Effector memory CD8-positive, alpha-beta T cell (primary cell): Measurements from ENCODE around the gene PITX3.
A peak's percentile ranks its signal among the peaks of the same experiment; 100 is the strongest.
"Not testable (repeated sequence)": the region's sequence is repeated elsewhere in the genome, so short reads cannot be mapped to it uniquely, and the experiment has no call there.

Source experiments
- ATAC-seq: fragments of 150-1000 bp; cut with Tn5 transposase; replicated peaks from 2 replicates; pipeline ENCODE4 v1.10.0; 2021; ENCODE audit warnings: mild to moderate bottlenecking, moderate library complexity
- DNase-seq, 3 experiments: peaks; one replicate each; pipeline ENCODE4 v3.0.0; 2021
- H3K27ac Mint-ChIP-seq, 2 donors: one replicate each; pipeline ENCODE4 v1.8.0; 2022; ENCODE audit warnings: mild to moderate bottlenecking in 2 of 2, mixed read lengths in 2 of 2, moderate library complexity in 2 of 2
- H3K27me3 Mint-ChIP-seq, 2 donors: one replicate each; pipeline ENCODE4 v1.8.0; 2022; ENCODE audit warnings: mixed read lengths in 2 of 2
- H3K36me3 Mint-ChIP-seq: one replicate; pipeline ENCODE4 v1.8.0; 2022; ENCODE audit warnings: mild to moderate bottlenecking, moderate library complexity, mixed read lengths; ENCODE audit not compliant: insufficient read depth
- H3K4me1 Mint-ChIP-seq, 2 donors: one replicate each; pipeline ENCODE4 v1.8.0; 2022; ENCODE audit warnings: low read depth in 2 of 2, mixed read lengths in 2 of 2
- H3K4me3 Mint-ChIP-seq, 2 donors: one replicate each; pipeline ENCODE4 v1.8.0; 2022; ENCODE audit warnings: mild to moderate bottlenecking in 2 of 2, mixed read lengths in 2 of 2, moderate library complexity in 2 of 2
- H3K9me3 Mint-ChIP-seq, 2 donors: one replicate each; pipeline ENCODE4 v1.8.0; 2022; ENCODE audit warnings: mixed read lengths in 2 of 2

PITX3 gene

GRCh38 chr10:102274062-102274461 is 32.8 kb upstream of the PITX3 start:
- peaks cover 11 to 24% of the 10 kb centered on the region in 2 donors for H3K4me1 Mint-ChIP-seq
- no peak for DNase-seq
- no peak for ATAC-seq
- no peak overlapping the region for H3K4me3 Mint-ChIP-seq
- H3K36me3 Mint-ChIP-seq = peaks cover 22% of the 10 kb centered on the region
- no peaks in the 10 kb centered on the region for H3K27me3 Mint-ChIP-seq
- H3K9me3 Mint-ChIP-seq = no peaks in the 10 kb centered on the region
- no peak overlapping the region for H3K27ac Mint-ChIP-seq

DNA sequence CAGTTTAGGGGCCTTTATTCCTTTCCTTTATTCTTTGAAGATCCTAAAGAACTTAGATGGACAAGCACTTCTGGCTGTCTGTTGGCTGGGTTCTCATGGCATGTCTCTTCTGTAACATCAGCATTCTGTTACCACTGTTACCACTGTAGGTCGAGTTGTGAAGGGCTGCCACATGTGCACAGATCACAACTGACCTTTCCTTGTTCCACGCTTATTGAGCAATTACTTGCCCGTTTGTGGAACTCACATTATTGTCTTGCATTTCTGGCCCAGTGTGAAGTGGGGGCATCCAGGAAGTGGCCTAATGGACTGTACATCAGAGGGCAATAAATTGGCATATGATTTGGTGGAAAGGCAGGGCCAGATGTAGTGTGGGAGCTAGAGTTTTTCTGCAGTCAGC is 27.7 kb upstream of the PITX3 start:
- DNase-seq (no peak), ATAC-seq (no peak)
- Mint-ChIP-seq H3K9me3 (no peaks in the 10 kb centered on the region), H3K4me3 (no peak overlapping the region), H3K36me3 (peaks cover 5% of the 10 kb centered on the region), H3K27ac (peak overlapping the region; percentile 12 to 75), H3K4me1 (peaks cover 25 to 58% of the 10 kb centered on the region in 2 donors), H3K27me3 (no peaks in the 10 kb centered on the region)

- ATAC-seq (no peak), DNase-seq (no peak)
- no peaks in the 10 kb centered on the region for H3K27me3 Mint-ChIP-seq
- H3K27ac Mint-ChIP-seq = peak overlapping the region; percentile 12 to 75
- H3K9me3 Mint-ChIP-seq = no peaks in the 10 kb centered on the region
- H3K36me3 Mint-ChIP-seq = peaks cover 5% of the 10 kb centered on the region
- no peak overlapping the region for H3K4me3 Mint-ChIP-seq
- H3K4me1 Mint-ChIP-seq = peaks cover 24 to 60% of the 10 kb centered on the region in 2 donors
Measured at GRCh38 chr10:102268375-102268888, 27.1 kb upstream of the PITX3 start.

DNA sequence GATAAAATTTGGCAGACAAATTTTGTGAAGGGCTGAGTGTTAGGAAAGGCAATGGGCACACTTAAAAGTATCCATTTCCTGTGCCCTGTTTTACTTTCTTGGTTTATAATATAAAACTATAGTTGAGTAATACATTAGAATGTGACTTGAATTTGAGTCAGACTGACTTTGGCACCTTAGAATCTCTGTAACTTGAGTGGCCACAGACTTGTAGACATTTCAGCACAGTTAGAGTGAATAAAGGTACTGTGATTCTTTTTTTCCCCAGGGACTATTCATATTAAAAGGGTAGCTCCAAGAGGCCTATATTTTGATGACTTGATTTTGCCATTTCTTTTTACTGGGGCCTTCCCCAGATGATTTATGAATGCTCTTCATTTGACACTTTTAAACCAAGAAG is 26.4 kb upstream of the PITX3 start:
- ATAC-seq = no peak
- no peaks in the 10 kb centered on the region for H3K27me3 Mint-ChIP-seq
- no peak for DNase-seq
- H3K27ac Mint-ChIP-seq = peak overlapping the region; percentile 12 to 75
- H3K4me3 Mint-ChIP-seq = no peak overlapping the region
- H3K9me3 Mint-ChIP-seq = no peaks in the 10 kb centered on the region
- H3K36me3 Mint-ChIP-seq = peaks cover 9% of the 10 kb centered on the region
- peaks cover 28 to 64% of the 10 kb centered on the region in 2 donors for H3K4me1 Mint-ChIP-seq

- H3K27ac Mint-ChIP-seq = peak overlapping the region; percentile 57 to 75
- no peaks in the 10 kb centered on the region for H3K9me3 Mint-ChIP-seq
- ATAC-seq (no peak), DNase-seq (no peak)
- H3K4me1 Mint-ChIP-seq = peaks cover 26 to 71% of the 10 kb centered on the region in 2 donors
- no peak overlapping the region for H3K4me3 Mint-ChIP-seq
- peaks cover 12% of the 10 kb centered on the region for H3K36me3 Mint-ChIP-seq
- H3K27me3 Mint-ChIP-seq = no peaks in the 10 kb centered on the region
Measured at GRCh38 chr10:102266670-102267069, 25.4 kb upstream of the PITX3 start.

DNA sequence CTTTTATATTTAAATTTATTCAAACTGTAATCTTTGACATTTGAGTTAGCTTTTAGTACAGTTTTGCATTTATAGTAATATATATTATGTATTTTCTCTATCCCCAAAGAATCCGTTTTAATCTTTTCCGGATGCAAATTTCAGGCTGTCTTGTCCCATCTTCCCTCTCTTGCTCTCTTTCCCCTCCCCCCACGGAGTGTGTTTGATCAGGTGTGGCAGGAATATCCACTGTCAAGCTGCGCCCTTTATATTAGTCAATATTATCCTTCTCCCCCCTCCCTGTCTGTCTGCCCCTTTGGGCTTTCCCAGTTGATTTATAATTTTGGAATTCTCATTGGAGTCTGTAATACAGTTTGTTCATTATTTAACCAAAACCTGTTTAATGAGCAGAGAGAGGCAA is 23.1 kb upstream of the PITX3 start:
- Mint-ChIP-seq H3K9me3 (no peaks in the 10 kb centered on the region), H3K4me1 (peaks cover 28 to 68% of the 10 kb centered on the region in 2 donors), H3K27me3 (no peaks in the 10 kb centered on the region), H3K4me3 (no peak overlapping the region), H3K36me3 (peaks cover 34% of the 10 kb centered on the region), H3K27ac (peak overlapping the region in 1 of 2 donors; percentile 61)
- ATAC-seq = no peak
- no peak for DNase-seq

- Mint-ChIP-seq H3K27ac (no peak overlapping the region), H3K9me3 (no peaks in the 10 kb centered on the region), H3K36me3 (peaks cover 46% of the 10 kb centered on the region), H3K4me1 (peaks cover 17 to 61% of the 10 kb centered on the region in 2 donors), H3K27me3 (no peaks in the 10 kb centered on the region), H3K4me3 (no peak overlapping the region)
- no peak for DNase-seq
- no peak for ATAC-seq
Measured at GRCh38 chr10:102262744-102263370, 21.5 kb upstream of the PITX3 start.

- H3K27me3 Mint-ChIP-seq = no peaks in the 10 kb centered on the region
- ATAC-seq (no peak), DNase-seq (no peak)
- no peak overlapping the region for H3K4me3 Mint-ChIP-seq
- peaks cover 15 to 55% of the 10 kb centered on the region in 2 donors for H3K4me1 Mint-ChIP-seq
- peaks cover 53% of the 10 kb centered on the region for H3K36me3 Mint-ChIP-seq
- peak overlapping the region in 1 of 2 donors; percentile 52 for H3K27ac Mint-ChIP-seq
- H3K9me3 Mint-ChIP-seq = no peaks in the 10 kb centered on the region
Measured at GRCh38 chr10:102261842-102262241, 20.5 kb upstream of the PITX3 start.

- Mint-ChIP-seq H3K4me3 (no peak overlapping the region), H3K27ac (no peak overlapping the region), H3K9me3 (no peaks in the 10 kb centered on the region), H3K27me3 (no peaks in the 10 kb centered on the region), H3K4me1 (peaks cover 11 to 48% of the 10 kb centered on the region in 2 donors), H3K36me3 (peaks cover 53% of the 10 kb centered on the region)
- DNase-seq (no peak), ATAC-seq (no peak)
Measured at GRCh38 chr10:102261196-102261595, 19.9 kb upstream of the PITX3 start.

DNA sequence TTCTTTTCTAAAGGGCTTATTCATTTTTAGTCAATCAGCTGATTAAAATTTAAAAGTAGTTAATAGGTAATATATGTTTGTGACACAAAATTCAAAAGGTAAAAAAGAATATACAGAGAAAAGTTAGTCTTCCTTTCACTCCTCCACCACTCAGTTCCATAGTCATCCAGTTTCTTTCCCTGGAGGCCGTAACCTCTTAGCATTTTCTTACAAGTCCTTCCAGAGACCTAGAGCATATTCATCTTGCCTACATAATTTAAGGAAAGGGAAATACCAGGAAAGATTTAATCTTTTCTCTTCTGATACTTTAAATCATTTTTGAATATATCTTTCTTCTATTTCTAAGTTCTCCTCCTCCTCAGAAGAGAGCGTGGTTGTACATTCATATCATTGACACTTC is 14.1 kb upstream of the PITX3 start:
- ATAC-seq = no peak
- no peaks in the 10 kb centered on the region for H3K9me3 Mint-ChIP-seq
- H3K4me1 Mint-ChIP-seq = peaks cover 1 to 26% of the 10 kb centered on the region in 2 donors
- H3K27ac Mint-ChIP-seq = peak overlapping the region in 1 of 2 donors; percentile 32
- no peak for DNase-seq
- H3K4me3 Mint-ChIP-seq = no peak overlapping the region
- no peaks in the 10 kb centered on the region for H3K27me3 Mint-ChIP-seq
- peaks cover 35% of the 10 kb centered on the region for H3K36me3 Mint-ChIP-seq

DNA sequence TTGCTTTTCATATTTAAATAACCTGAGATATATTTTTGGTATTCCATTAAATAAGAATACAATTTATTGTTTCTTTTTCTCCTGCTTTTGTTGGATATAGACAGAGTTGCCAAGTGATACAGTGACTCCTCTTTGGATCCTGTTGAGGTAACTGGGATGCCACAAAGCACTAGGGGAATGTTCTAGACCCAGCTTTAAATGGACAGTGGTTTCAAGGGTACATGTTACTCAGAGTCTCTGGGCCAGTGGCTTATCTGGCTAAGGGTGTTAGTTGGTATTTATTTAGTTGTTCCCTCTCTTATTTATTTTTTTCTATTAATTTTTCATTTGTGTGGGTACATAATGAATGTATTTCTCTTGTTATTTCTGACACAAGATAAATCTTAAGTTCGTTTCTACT is 13.1 kb upstream of the PITX3 start:
- no peak for DNase-seq
- Mint-ChIP-seq H3K36me3 (peaks cover 26% of the 10 kb centered on the region), H3K4me1 (peaks cover 1 to 26% of the 10 kb centered on the region in 2 donors), H3K9me3 (no peaks in the 10 kb centered on the region), H3K4me3 (no peak overlapping the region), H3K27ac (peak overlapping the region in 1 of 2 donors; percentile 20), H3K27me3 (no peaks in the 10 kb centered on the region)
- no peak for ATAC-seq

GRCh38 chr10:102252508-102252907 is 11.2 kb upstream of the PITX3 start:
- H3K4me1 Mint-ChIP-seq = peaks cover 7 to 25% of the 10 kb centered on the region in 2 donors
- peaks cover 10% of the 10 kb centered on the region for H3K36me3 Mint-ChIP-seq
- not testable (repeated sequence) for DNase-seq, ATAC-seq, H3K9me3 Mint-ChIP-seq, H3K27ac Mint-ChIP-seq, H3K27me3 Mint-ChIP-seq
- H3K4me3 Mint-ChIP-seq = peak overlapping the region in 1 of 2 donors; percentile 3

DNA sequence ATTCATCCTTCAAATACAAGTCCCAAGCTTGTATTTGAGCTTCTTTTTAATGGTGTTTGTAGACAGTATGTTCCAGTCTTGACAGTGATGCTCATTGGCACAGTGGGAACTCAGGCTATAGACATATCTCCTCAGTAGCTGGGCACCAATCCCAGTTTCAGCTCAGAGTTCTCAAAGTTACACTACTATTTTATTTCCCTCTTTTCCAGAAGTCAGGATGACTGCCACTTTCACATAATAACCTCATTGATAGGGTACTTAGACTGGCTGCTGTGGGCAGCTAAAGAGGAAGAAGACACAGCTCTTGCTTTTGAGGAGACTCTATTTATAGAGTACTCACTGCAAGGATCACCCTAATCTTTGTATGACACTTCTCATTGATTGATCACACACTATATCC is 6.4 kb upstream of the PITX3 start:
- Mint-ChIP-seq H3K27me3 (peaks cover 0 to 9% of the 10 kb centered on the region in 2 donors), H3K4me1 (peaks cover 26 to 34% of the 10 kb centered on the region in 2 donors), H3K27ac (peak overlapping the region in 1 of 2 donors; percentile 2), H3K9me3 (no peaks in the 10 kb centered on the region), H3K4me3 (peak overlapping the region; percentile 19 to 95), H3K36me3 (peaks cover 15% of the 10 kb centered on the region)
- DNase-seq (no peak), ATAC-seq (no peak)

DNA sequence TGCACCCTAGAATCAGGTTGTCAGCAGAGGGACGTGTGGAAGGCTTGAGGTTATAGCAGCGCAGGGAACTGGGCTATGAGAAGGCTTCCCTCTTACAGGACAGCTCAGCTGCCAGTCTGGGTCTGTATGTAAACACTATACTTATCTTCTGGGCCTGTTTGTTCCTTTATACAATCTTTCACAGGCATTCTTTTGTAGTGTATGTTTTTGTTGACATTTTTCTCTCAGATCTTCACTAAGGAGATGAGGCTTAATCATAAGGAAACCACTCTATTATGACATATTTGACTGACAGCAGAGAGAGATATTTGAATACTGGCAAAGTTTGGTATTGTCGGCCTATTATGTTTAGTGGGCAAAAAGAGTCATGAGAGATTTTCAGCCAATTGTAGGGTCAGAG is 4.9 kb upstream of the PITX3 start:
- ATAC-seq (no peak), DNase-seq (no peak)
- peak overlapping the region; percentile 93 to 96 for H3K27ac Mint-ChIP-seq
- H3K4me3 Mint-ChIP-seq = peak overlapping the region; percentile 95 to 96
- H3K27me3 Mint-ChIP-seq = peaks cover 7 to 23% of the 10 kb centered on the region in 2 donors
- no peaks in the 10 kb centered on the region for H3K9me3 Mint-ChIP-seq
- H3K36me3 Mint-ChIP-seq = peaks cover 15% of the 10 kb centered on the region
- H3K4me1 Mint-ChIP-seq = peaks cover 37 to 38% of the 10 kb centered on the region in 2 donors
